Activated naive CD8-positive, alpha-beta T cell (primary cell): ENCODE measurements around the gene AMN.

ENCODE experiments used
- H3K27ac Mint-ChIP-seq: one replicate; pipeline ENCODE4 v1.8.0; 2021; ENCODE audit warnings: mixed read lengths
- H3K27me3 Mint-ChIP-seq: one replicate; pipeline ENCODE4 v1.8.0; 2021; ENCODE audit warnings: mixed read lengths
- H3K36me3 Mint-ChIP-seq: one replicate; pipeline ENCODE4 v1.8.0; 2021; ENCODE audit warnings: mixed read lengths
- H3K4me1 Mint-ChIP-seq: one replicate; pipeline ENCODE4 v1.8.0; 2021; ENCODE audit warnings: low read depth, mixed read lengths
- H3K4me3 Mint-ChIP-seq: one replicate; pipeline ENCODE4 v1.8.0; 2021; ENCODE audit warnings: mild to moderate bottlenecking, mixed read lengths
- H3K9me3 Mint-ChIP-seq: one replicate; pipeline ENCODE4 v1.8.0; 2021; ENCODE audit warnings: low read depth, mixed read lengths

Gene AMN

DNA sequence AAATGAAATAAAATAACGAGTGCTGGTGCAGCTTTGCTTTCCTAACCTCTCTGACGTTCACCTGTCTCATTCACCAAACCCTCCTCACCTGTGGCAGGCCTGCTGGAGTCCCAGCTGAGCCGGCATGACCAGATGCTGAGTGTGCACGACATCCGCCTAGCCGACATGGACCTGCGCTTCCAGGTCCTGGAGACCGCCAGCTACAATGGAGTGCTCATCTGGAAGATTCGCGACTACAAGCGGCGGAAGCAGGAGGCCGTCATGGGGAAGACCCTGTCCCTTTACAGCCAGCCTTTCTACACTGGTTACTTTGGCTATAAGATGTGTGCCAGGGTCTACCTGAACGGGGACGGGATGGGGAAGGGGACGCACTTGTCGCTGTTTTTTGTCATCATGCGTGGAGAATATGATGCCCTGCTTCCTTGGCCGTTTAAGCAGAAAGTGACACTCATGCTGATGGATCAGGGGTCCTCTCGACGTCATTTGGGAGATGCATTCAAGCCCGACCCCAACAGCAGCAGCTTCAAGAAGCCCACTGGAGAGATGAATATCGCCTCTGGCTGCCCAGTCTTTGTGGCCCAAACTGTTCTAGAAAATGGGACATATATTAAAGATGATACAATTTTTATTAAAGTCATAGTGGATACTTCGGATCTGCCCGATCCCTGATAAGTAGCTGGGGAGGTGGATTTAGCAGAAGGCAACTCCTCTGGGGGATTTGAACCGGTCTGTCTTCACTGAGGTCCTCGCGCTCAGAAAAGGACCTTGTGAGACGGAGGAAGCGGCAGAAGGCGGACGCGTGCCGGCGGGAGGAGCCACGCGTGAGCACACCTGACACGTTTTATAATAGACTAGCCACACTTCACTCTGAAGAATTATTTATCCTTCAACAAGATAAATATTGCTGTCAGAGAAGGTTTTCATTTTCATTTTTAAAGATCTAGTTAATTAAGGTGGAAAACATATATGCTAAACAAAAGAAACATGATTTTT lies 17.1 kb upstream of the AMN start:
- Mint-ChIP-seq H3K9me3 (no peaks in the 10 kb centered on the region), H3K27me3 (no peaks in the 10 kb centered on the region), H3K36me3 (peaks cover 2% of the 10 kb centered on the region), H3K4me3 (no peak overlapping the region), H3K27ac (no peak overlapping the region), H3K4me1 (peaks cover 11% of the 10 kb centered on the region)

GRCh38 chr14:102906616-102907302 lies 15.7 kb upstream of the AMN start:
- Mint-ChIP-seq H3K9me3 (no peaks in the 10 kb centered on the region), H3K36me3 (peaks cover 2% of the 10 kb centered on the region), H3K27me3 (no peaks in the 10 kb centered on the region), H3K4me3 (no peak overlapping the region), H3K4me1 (no peaks in the 10 kb centered on the region), H3K27ac (no peak overlapping the region)

DNA sequence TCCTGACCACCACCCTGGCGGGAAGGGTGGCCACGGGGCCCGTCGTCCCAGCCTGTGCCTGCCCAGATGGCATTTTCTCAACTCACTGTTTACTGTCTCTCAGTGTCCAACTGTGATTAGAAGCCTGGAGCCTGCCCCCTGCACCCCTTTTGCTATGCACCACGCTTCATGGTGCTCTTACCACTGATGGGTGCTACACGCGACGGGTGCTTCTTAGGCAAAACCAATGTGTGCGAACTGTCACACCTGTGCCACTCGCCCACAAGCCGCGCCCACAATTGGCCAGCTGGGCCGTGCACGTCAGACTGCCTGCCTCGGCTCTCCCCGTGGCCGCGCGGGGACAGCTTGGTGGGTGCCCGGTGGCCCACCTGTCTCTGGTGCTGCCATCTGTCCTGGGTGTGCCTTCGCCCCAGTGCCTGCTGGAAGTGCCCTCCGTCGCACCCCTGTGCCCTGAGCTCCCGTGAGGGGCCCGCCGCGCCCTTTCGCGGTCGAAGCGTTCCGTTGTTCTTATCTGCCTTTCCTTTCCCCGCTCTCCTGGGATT lies 15.1 kb upstream of the AMN start:
- Mint-ChIP-seq H3K4me3 (no peak overlapping the region), H3K36me3 (peaks cover 2% of the 10 kb centered on the region), H3K4me1 (no peaks in the 10 kb centered on the region), H3K27ac (no peak overlapping the region), H3K27me3 (no peaks in the 10 kb centered on the region), H3K9me3 (no peaks in the 10 kb centered on the region)

GRCh38 chr14:102907980-102908730 lies 14.3 kb upstream of the AMN start:
- no peak overlapping the region for H3K4me3 Mint-ChIP-seq
- no peaks in the 10 kb centered on the region for H3K9me3 Mint-ChIP-seq
- H3K36me3 Mint-ChIP-seq = peaks cover 2% of the 10 kb centered on the region
- H3K4me1 Mint-ChIP-seq = no peaks in the 10 kb centered on the region
- H3K27ac Mint-ChIP-seq = no peak overlapping the region
- H3K27me3 Mint-ChIP-seq = no peaks in the 10 kb centered on the region

DNA sequence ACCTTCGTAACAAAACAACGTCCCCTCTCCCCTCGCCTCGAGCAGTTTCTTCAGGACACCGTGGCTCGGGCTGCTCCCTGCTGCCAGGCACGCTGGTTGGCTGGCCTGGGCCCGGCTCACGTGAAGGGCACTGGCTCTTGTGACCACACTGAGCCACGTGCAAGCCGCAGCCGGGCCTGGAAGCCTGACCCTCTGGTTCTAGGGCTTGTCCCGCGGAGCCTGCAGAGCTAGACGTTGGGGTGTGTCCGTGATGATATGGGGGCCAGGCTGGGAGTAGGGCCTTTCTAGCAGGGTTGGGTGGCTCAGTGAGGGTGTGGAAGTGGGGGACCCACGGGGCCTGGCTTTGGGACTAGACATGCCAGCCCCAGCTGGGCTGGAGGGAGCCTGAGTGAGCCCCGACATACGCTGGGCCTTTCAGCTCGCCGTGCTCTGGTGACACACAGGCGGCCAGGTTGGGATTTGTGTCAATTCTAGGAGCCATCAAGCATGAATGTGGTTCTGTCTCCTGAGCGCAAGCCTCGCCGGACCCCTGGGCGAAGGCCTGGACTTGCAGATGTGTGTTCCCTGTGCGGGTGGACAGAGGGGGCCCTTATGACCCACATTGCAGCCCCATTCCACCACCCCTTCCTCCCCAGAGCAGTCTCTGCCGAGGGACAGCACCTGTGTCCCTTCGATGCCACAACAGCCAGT lies 13.6 kb upstream of the AMN start:
- H3K36me3 Mint-ChIP-seq = peaks cover 2% of the 10 kb centered on the region
- no peaks in the 10 kb centered on the region for H3K9me3 Mint-ChIP-seq
- H3K4me3 Mint-ChIP-seq = no peak overlapping the region
- H3K27me3 Mint-ChIP-seq = no peaks in the 10 kb centered on the region
- H3K27ac Mint-ChIP-seq = peak overlapping the region; percentile 28
- H3K4me1 Mint-ChIP-seq = no peaks in the 10 kb centered on the region

DNA sequence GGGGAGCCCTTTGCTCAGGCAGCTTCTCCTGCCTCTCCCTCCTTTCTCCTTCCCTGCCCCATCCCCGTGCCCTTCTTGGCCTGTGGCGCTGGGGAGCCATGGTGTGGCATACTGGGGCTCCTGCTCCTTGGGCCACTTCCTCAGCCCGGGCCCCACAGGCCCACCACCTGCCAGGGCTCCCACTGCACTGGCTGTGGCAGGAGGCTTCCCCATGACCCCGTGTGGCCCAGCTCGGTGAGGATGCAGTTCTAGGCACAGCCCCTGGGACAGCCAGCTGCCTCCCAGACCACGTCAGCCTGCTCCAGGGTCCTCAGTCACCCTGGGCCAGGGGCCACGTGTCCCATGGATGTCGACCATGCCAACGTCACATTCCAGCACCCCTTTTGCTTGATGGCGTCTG lies 13.0 kb upstream of the AMN start:
- Mint-ChIP-seq H3K9me3 (no peaks in the 10 kb centered on the region), H3K4me1 (no peaks in the 10 kb centered on the region), H3K36me3 (peaks cover 2% of the 10 kb centered on the region), H3K4me3 (no peak overlapping the region), H3K27me3 (no peaks in the 10 kb centered on the region), H3K27ac (no peak overlapping the region)

DNA sequence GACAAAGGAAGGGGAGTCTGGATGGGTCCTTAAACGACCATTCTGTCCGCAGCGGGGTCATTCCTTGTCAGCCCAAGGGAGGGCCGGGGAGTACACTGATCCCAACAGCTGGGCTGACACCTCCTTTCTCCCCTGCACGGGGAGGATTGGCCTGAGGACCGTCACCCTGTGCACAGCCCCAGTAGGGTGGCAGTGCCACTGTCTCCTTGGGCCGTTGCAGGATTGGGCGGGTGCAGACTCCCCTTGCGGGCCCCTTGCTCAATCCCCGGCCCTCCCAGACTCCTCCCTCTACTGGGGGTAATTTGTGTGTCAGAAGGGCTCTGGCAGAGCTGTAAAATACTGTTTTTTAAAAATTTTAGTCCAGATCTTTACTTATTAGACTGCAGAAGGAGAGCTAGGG lies 12.6 kb upstream of the AMN start:
- H3K9me3 Mint-ChIP-seq = no peaks in the 10 kb centered on the region
- H3K4me3 Mint-ChIP-seq = no peak overlapping the region
- H3K4me1 Mint-ChIP-seq = no peaks in the 10 kb centered on the region
- H3K36me3 Mint-ChIP-seq = peaks cover 2% of the 10 kb centered on the region
- no peaks in the 10 kb centered on the region for H3K27me3 Mint-ChIP-seq
- no peak overlapping the region for H3K27ac Mint-ChIP-seq

- Mint-ChIP-seq H3K9me3 (no peaks in the 10 kb centered on the region), H3K27me3 (no peaks in the 10 kb centered on the region), H3K36me3 (no peaks in the 10 kb centered on the region), H3K4me1 (no peaks in the 10 kb centered on the region), H3K27ac (no peak overlapping the region), H3K4me3 (no peak overlapping the region)
Observed at GRCh38 chr14:102910442-102910841, 12.0 kb upstream of the AMN start.

DNA sequence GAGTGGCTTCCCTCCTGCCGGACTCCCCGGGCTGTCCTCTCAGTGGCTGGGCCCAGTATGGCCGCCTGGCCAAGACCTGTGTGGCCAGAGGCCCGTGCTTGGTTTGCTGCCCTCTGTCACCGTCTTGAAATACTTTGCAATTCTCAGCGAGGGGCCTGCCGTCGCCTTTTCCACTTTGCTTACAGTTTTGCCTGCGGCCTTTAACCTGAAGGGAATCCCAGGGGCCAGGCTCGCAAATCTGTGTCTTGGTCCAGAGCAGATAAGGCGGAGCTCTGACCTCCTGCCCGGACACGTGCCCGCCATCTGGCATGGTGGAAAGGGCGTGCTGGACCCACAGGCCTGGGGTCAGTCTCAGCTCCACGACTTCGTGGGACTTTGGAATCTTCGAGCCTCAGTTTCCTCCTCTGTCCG lies 10.9 kb upstream of the AMN start:
- no peak overlapping the region for H3K4me3 Mint-ChIP-seq

GRCh38 chr14:102911991-102912761 lies 10.3 kb upstream of the AMN start:
- H3K9me3 Mint-ChIP-seq = no peaks in the 10 kb centered on the region
- H3K36me3 Mint-ChIP-seq = no peaks in the 10 kb centered on the region
- H3K4me1 Mint-ChIP-seq = no peaks in the 10 kb centered on the region
- no peak overlapping the region for H3K4me3 Mint-ChIP-seq
- H3K27ac Mint-ChIP-seq = no peak overlapping the region
- no peaks in the 10 kb centered on the region for H3K27me3 Mint-ChIP-seq

More for the DNA sequence above, 10.9 kb upstream of the AMN start:
- H3K36me3 Mint-ChIP-seq = no peaks in the 10 kb centered on the region
- no peaks in the 10 kb centered on the region for H3K4me1 Mint-ChIP-seq
- no peak overlapping the region for H3K27ac Mint-ChIP-seq
- no peaks in the 10 kb centered on the region for H3K9me3 Mint-ChIP-seq
- H3K27me3 Mint-ChIP-seq = no peaks in the 10 kb centered on the region

DNA sequence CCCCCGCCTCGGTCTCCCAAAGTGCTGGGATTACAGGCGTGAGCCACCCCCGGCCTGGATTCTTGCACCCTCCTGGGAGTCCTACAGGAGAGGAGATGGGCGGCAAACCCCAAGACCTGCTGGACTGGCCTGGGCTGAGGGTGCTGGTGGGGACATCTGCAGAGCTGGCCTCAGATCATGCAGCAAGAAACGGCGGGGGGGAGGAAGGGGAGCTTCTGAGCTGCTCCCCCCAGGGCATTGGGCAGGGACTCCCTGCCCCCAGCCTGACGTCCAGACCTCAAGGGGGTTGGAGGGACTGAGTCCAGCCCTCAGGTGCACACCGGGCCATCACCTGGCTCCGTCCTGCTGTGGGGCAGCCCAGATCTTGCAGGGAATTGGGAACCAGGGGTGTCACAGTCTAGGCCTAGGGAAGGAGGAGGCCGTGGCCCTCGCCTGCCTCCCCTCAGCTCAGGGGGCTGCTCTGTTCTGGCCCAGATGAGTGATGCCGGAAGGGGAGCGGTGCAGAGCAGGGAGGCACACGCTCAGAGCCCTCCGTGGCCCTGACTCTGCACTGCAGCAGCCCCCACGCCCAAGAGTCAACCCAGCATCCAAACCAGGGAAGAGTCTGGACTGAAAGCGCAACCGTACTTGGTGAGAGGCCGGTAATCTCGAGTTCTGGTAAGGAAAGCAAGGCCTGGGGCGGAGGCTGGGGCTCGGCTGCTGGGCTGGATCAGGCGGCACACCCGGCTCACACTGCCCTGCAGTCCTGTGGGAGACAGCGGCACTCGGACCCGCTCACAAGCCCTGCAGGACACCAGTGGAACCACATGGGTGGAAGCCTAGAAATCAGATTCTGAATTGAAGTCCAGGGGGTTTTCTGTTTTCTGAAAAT lies 8.9 kb upstream of the AMN start:
- Mint-ChIP-seq H3K27me3 (no peaks in the 10 kb centered on the region), H3K9me3 (no peaks in the 10 kb centered on the region), H3K27ac (no peak overlapping the region), H3K4me1 (no peaks in the 10 kb centered on the region), H3K36me3 (no peaks in the 10 kb centered on the region), H3K4me3 (no peak overlapping the region)

GRCh38 chr14:102914474-102915291 lies 7.8 kb upstream of the AMN start:
- Mint-ChIP-seq H3K27ac (no peak overlapping the region), H3K9me3 (no peaks in the 10 kb centered on the region)

More at GRCh38 chr14:102914474-102915291, 7.8 kb upstream of the AMN start:
- H3K4me3 Mint-ChIP-seq = no peak overlapping the region
- no peaks in the 10 kb centered on the region for H3K27me3 Mint-ChIP-seq
- H3K4me1 Mint-ChIP-seq = no peaks in the 10 kb centered on the region
- no peaks in the 10 kb centered on the region for H3K36me3 Mint-ChIP-seq
